Measurements from ENCODE around the gene BMP7.

GRCh38 chr20:57157106-57157691 lies 109.2 kb downstream of the BMP7 start:
- TF ChIP-seq, protein P1, sequence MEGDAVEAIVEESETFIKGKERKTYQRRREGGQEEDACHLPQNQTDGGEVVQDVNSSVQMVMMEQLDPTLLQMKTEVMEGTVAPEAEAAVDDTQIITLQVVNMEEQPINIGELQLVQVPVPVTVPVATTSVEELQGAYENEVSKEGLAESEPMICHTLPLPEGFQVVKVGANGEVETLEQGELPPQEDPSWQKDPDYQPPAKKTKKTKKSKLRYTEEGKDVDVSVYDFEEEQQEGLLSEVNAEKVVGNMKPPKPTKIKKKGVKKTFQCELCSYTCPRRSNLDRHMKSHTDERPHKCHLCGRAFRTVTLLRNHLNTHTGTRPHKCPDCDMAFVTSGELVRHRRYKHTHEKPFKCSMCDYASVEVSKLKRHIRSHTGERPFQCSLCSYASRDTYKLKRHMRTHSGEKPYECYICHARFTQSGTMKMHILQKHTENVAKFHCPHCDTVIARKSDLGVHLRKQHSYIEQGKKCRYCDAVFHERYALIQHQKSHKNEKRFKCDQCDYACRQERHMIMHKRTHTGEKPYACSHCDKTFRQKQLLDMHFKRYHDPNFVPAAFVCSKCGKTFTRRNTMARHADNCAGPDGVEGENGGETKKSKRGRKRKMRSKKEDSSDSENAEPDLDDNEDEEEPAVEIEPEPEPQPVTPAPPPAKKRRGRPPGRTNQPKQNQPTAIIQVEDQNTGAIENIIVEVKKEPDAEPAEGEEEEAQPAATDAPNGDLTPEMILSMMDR (conservative IDR thresholded peaks at IDR 0.05; ENCODE audit: low read length): no peak
- TF ChIP-seq EZH2phosphoT487 (IDR thresholded peaks at IDR 0.05; ENCODE audit: borderline replicate concordance, low read depth, low read length): no peak

Data from OCI-LY7 (cell line).